GM18499 (cell line): ENCODE results near the gene CAV2.

ENCODE experiments used
- ATAC-seq: cut with Tn5 transposase; IDR thresholded peaks from one replicate; pipeline ENCODE4 v1.9.1; 2021; ENCODE audit warnings: moderate number of reproducible peaks; ENCODE audit not compliant: insufficient read depth, unreplicated experiment

CAV2 gene

DNA sequence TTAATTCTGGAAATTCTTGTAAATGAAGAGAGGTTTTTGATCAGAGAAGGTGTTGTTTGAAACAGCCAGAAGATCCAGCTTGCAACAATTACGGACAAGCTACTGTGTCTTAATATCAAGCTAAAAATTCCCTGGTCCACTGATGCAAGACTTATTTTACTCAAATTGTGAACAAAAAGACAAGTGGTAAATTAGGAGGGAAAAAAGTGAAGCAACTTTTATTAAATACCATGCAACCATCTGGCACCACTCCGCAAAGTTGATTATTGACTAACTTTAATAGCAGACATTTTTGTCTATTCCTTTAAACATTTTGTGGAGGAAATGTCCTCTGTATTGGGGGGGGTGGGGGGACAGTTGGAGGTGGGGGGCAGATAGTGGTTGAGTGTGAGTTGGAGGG, 5.1 kb upstream of the CAV2 start:
- no peak for ATAC-seq

DNA sequence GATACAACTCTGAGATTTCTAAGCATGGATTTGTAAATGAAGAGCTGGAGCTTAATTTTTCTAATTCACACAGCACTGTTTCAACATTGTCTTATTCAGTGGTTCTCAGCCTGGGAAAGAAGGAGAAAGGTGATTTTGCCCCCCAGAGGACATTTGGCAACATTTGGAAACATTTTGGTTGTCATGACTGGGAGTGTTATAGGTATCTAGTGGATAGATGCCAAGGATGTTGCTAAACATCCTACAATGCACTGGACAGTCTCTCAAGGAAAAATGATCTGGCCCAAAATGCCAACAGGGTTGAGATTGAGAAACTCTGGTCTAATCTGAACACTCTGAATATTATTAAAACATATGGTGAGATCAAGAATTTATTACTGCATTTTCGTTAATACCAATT, 3.8 kb upstream of the CAV2 start:
- no peak for ATAC-seq

DNA sequence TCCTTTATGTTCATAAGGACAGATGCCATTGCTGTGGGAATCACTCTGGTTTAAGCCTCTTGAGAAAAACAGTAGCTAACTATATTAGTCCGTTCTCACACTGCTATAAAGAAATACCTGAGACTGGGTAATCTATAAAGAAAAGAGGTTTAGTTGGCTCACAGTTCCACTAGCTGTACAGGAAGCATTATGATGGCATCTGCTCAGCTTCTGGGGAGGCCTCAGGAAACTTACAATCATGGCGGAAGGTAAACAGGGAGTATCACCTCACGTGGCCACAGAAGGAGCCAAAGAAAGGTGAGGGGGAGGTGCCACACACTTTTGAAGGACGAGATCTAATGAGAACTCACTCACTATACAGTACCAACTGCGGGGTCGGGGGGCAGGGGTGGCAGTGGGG, 2.9 kb upstream of the CAV2 start:
- no peak for ATAC-seq

DNA sequence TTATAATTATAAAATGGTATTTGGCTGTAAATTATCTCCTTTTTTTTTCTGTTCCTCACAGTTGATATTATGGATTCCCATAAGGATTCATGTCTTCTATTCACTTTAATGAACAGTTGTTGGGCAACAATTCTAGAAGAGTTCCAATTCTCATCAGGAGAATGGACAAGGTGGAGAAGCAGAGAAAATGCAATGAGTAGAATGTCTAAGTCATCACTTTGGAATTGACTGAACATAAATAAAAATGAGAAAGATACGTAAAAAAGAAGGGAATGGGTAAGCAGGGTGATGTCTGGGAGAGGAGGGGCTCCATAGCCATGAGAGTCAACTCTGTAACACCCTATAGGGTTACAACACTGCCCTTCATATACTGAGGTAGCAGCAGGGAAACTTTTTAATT, 1.8 kb upstream of the CAV2 start:
- no peak for ATAC-seq

DNA sequence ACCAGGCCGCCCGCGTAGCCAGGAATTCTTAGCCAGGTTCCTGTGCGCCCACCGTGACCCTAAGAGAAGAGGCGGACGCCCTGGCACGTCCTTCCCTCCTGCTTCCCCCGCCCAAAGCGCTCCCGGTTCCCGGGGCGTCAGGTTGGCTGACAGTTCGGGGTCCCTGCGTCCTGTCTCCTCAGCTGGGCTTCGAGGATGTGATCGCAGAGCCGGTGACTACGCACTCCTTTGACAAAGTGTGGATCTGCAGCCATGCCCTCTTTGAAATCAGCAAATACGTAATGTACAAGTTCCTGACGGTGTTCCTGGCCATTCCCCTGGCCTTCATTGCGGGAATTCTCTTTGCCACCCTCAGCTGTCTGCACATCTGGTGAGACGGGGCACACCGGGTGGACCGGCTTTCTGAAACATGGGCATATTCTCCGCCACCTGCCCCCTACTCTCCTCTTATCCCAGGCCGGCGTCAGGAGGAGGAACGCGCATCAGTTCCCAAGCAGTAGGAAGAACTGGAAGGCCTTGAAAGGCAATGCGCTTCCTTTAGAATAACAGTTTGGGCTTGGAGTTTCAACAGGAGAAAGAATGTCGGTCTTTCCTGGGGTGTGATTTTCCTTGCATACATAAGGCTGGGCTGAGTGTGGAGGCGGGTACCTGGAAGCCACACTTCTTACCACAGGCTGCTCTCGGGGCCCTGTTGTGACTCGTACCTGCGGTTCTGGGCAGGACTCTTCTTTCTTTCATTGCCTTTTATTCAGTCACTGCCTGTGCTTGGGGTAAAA, 728 bp downstream of the CAV2 start:
- no peak for ATAC-seq

DNA sequence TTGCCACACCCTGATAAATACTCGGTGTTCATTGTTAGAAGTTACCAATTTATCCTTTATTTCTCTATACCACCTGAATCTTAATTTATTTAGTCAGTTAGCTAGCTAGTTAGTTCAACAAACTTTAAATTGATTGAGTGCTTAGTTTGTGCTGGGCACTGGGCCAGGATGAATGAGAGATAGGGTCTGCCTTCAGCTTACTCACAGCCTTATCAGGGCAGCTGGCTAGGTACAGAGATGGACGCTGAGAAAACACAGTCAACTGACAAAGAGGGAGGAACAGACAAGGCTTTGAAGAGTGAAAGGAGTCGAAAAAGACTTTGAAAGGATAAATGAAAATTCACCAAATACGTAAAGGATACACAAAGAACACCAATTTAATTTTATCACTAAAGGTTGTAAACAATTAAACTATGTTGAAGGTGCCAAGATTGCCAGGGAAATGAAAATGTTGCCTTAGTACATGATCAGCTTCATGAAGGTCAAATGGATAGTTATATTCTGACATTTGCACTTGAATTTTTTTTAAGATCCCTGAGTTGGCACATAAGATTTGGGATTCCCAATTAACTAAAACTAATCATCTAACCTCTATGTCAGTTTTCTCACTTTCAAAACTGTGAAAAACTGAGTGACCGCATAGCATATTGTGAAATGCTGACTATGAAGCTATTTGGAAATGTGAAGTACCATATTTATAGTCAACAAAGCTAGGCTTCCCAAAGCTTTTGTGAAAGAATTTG, 2.1 kb downstream of the CAV2 start:
- no peak for ATAC-seq

DNA sequence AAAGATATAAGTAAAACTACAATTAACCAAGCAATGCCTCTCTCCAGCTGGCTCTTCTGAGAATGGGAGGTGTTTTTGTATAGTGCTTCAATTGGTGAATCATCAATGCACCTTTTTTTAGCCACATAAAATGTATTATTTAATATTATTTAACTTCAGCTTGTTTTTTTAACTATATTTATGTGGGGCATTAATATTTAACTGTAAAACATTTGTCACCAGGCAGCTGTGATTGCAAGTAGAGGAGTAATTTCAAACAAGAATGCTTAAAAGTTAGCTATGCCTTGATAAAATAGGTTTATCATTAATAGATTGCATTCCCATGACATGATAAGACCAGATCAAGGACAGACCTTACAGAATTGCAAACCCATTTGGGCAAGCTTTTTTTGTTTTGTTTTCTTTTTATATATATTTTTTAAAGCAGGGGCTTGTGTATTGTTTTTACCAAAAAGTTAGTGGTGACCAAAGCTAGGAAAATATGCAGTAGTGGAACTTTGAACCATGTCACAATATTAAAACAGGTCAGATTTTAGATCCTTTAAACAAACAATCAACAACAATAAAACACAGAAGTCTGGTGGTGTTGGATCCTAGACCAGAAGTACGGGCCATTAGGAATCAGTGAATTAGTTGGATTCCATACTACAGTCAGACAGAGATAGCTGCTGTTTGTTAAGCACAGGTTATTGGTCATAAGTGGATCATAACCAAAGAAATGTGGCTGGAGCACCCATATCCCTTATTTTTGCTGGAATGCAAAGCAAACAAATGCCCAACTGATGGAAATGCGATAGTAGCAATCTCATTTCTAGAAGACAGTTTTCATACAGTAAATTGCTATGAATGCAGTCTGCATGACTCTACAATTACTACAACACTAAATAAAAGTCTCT, 2.9 kb downstream of the CAV2 start:
- no peak for ATAC-seq

DNA sequence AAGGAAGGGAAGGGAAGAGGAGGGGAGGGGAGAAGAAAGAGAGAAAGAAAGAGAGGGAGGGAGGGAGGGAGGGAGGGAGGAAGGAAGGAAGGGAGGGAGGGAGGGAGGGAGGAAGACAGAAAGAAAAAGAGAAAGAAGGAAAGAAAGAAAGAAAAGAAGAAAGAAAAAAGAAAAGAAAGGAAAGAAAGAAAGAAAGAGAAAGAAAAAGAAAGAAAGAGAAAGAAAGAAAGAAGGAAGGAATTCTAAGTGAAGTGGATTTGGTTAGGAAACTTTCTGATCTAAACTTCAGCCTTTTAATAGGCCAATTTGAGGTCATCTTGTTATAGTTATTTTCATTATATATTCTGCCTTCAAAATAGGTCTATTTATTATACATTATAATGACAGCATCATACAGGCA, 4.3 kb downstream of the CAV2 start:
- no peak for ATAC-seq

DNA sequence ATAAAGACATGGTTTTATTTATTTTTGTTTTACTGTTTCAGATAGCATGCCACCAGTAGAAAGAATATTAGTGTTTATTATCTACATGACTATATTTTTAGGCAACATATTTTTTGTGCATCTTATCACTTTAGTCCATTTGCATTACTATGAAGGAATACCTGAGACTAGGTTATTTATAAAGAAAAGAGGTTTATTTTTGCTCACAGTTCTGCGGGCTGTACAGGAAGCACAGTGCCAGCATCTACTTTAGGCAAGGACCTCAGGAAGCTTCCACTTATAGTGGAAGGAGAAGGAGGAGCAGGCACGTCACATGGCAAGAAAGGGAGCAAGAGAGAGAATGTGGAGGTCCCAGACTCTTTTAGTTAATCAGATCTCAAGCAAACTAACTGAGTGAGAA, 5.7 kb downstream of the CAV2 start:
- no peak for ATAC-seq

DNA sequence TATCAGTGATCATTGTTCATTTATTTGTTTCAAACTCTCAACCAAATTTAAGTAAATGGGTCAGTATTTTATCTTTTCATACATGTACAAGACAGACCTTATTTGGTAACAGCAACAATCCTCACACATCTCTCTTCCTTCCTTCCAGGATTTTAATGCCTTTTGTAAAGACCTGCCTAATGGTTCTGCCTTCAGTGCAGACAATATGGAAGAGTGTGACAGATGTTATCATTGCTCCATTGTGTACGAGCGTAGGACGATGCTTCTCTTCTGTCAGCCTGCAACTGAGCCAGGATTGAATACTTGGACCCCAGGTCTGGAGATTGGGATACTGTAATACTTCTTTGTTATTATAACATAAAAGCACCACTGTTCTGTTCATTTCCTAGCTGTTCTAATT, 6.3 kb downstream of the CAV2 start:
- no peak for ATAC-seq

DNA sequence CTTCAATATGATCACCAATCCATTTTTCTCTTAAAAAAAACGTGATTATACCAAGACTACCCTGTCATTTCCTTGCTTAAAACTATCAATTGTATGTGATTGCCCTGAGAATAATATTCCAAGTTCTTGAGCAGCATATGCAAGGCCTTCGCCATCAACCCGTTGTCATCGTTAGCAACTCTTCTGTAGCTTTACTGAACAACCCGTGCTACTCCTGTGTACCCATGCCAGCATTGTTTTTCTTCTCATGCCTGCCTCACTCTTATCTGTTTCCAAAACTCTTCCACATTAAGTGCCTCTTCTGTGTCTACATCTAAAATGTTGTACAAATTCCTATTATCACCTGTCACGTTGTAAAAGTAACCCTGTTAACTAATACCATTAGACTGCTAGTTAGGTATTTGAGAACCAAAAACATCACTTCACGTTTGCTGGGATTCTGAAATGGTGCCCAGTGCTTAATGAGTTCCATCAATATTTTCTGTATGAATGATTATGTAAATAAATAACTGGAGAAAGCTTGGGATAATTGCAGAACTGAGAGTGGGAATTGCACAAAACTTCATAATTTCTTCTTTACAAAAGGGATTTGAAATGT, 10.5 kb downstream of the CAV2 start:
- ATAC-seq = no peak

DNA sequence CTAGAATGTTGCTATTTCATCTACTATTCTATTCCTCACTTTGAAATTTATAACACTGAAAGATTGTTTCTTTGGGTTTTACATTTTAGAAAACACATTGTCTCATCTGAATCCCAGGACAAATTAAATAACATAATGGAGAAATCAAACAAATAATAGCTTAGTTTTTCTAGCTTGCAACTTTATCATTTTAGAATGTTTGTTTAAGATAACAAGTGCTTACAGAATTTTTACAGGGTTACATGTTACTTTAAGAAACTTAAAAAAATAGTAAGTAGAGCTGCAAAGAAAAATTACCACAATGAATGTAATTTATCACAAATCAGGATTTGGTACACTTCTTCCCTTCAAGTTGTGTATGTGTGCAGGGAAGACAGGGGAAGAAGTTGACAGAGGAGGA, 11.3 kb downstream of the CAV2 start:
- ATAC-seq = no peak

DNA sequence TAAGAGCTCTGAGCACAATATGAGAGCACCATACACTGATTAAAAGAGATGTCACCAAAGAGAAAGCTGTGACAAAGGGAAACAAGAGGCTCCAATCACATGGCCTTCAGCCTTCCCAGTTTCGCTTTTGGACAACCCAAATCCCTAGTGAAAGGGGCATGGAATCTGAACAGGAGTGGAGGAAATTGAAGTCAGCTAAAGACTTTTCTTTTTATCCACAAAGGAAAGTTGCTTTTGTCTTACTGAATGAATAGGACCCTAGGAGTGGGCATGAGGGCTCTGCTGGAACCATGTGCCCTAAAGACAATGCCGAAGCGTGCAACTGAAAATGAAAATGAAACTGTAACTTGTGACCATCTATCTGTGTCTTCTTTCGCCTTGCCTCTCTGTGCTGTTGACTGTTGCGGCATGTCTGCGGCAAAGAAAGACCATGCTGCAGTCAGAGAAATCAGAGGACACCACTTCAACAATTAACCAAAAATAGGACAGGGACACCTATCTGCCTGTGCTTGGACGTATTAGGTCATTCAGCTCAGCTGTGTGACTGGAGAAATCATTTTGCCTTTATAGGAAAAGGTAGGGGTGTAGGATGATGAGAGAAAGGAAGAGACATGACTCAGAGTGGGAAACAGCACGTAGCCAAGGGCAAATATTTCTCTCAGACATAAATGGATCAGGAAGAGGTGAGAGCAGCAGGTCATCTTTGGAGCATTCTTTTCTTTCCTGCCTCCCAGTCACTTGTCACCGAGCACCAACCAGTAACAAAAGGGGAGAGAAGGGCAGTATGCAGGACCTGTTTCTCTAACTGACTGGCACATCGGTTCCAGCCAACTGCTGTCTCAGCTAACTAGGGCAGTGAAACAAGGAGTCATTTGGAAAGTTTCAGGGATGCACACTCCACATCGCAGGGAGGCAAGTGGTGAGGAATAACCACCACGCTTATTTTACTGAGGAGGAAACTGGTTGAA, 12.3 kb downstream of the CAV2 start:
- ATAC-seq = peak; percentile 99

DNA sequence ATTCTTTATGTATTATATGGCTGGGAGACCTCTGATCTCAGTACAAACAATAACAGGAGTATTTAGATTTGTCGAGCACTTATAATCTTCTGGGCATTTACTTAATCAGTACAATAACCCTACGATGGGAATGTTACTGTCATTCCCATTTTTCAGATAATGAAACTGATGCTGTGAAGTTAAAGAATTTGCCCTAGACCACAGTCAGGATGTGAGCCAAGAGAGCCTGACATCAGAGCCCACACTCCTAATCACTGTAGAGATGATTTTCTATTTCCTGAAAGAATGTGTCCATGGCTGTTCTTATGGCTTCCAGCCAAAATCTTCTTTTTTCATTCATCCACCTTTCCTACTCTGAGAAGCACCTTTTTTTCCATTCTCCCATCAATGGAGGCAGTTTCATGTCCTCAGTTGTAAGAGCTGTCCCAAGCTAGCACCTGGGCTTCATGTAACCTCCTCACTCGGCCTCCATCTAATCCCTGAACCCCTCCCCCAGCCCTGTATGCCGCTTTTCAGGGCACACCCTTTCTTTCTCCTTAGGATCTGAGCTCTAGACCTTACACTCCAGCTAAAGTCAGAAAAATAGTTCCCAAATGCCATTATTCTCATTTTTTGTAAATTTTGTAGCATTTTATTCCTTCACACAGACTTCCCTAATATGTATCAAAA, 13.1 kb downstream of the CAV2 start:
- no peak for ATAC-seq

DNA sequence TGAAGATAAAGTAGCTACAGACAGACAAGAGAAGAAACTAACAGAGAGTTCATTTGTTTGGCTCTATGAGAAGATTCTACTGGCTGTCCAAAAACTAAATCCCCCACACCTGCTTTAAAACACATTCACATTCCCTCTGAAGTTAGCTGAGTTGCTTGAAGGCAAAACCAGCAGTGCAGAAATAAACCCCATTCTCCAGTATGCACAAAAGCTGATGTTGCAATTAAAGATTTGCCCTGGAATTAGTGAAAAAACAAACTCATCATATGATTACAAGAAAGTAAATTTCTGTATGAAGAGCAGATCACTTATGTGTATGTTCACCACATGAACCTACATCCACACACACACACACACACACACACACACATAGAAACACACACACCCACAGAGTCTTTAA, 16.0 kb downstream of the CAV2 start:
- ATAC-seq = no peak

DNA sequence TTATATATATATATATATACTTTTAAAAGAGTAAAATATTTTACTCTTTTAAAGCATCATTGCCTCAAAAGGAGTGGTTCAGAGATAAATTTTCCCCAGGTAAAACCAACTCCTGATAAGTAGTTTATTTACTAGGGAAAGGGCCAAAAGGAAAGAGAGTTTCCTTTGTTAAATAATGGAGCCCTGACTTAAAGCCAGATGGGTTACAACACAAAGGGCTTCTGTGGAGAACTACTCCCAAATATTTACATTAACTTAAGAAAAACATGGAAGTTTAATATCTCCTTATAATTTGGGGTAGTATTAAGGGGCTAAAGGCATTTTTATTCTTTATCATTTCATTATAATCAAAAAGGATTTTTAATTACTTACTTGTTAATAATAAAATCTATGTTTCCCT, 16.8 kb downstream of the CAV2 start:
- no peak for ATAC-seq

DNA sequence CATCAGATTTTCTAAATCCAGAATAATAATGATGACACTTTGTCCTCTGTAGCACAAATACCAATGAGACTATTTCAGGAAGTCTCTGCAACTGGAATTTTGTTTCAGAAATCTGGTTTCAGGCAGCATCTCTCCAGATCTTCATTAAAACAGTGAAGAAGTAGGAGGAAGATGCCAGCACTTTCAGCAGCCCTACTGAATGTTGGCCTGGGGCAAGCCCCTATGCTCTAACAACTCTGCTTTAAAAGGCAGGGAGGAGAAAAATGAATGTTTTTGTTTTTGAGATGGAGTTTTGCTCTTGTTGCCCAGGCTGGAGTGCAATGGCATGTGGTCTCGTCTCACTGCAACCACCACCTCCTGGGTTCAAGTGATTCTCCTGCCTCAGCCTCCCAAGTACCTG, 18.1 kb downstream of the CAV2 start:
- no peak for ATAC-seq

DNA sequence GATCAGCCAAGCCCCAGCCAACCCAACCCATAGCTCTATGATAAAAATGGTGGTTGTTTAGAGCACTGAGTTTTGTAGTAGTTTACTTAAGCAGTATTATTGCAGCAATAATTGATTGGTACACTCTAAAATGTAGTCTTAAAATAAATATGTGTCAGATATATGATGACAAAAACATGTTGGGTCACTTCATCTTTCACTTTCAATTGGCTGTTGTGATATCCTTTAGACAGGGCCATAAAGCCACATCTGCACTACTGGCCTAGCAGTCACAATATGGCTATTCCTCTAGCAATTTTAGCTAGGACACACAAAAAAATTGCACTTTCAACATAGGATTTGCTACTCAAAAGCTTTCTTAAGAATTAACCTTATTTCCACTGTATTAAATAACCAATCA, 19.4 kb downstream of the CAV2 start:
- no peak for ATAC-seq

DNA sequence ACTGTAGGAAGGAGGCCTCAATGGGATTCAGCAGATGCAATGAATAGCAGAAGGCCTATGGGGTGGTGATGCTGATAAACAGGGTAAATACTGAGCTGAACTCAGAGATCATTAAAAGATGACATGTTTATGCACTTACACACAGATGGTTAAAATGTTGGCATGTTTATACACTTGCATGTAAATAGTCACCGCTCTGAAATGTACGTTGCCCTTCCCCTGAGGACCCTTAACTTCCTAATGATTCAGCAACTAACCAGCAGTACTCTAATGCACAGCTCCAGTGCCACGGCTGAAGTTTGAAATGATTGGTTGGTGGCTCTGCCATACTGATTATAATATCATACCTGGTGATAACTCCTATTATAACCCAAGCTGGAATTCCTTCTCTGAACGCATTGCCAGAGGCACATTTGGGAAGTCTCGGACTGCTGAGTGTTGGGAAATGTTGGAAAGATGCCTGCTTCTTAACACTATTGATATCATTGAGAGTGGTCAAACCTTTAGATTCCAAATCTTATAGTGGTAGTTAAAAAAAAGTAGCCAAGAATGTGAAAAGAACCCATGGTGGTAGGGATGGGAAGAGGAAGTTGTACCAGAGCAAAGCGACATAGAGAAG, 21.6 kb downstream of the CAV2 start:
- ATAC-seq = no peak
